Putamen (tissue), 1 donor: ENCODE measurements around the gene TCERG1L.
"Not testable (repeated sequence)": the region's sequence is repeated elsewhere in the genome, so short reads cannot be mapped to it uniquely, and the experiment has no call there.

Experiments
- DNase-seq: peaks from one replicate; pipeline ENCODE4 v3.0.0-alpha.2; 2016; ENCODE audit warnings: low spot score

The TCERG1L gene, protein sequence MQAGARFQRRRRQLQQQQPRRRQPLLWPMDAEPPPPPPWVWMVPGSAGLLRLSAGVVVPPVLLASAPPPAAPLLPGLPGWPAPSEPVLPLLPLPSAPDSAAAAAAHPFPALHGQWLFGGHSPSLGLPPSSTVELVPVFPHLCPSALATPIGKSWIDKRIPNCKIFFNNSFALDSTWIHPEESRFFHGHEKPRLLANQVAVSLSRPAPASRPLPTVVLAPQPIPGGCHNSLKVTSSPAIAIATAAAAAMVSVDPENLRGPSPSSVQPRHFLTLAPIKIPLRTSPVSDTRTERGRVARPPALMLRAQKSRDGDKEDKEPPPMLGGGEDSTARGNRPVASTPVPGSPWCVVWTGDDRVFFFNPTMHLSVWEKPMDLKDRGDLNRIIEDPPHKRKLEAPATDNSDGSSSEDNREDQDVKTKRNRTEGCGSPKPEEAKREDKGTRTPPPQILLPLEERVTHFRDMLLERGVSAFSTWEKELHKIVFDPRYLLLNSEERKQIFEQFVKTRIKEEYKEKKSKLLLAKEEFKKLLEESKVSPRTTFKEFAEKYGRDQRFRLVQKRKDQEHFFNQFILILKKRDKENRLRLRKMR

DNA sequence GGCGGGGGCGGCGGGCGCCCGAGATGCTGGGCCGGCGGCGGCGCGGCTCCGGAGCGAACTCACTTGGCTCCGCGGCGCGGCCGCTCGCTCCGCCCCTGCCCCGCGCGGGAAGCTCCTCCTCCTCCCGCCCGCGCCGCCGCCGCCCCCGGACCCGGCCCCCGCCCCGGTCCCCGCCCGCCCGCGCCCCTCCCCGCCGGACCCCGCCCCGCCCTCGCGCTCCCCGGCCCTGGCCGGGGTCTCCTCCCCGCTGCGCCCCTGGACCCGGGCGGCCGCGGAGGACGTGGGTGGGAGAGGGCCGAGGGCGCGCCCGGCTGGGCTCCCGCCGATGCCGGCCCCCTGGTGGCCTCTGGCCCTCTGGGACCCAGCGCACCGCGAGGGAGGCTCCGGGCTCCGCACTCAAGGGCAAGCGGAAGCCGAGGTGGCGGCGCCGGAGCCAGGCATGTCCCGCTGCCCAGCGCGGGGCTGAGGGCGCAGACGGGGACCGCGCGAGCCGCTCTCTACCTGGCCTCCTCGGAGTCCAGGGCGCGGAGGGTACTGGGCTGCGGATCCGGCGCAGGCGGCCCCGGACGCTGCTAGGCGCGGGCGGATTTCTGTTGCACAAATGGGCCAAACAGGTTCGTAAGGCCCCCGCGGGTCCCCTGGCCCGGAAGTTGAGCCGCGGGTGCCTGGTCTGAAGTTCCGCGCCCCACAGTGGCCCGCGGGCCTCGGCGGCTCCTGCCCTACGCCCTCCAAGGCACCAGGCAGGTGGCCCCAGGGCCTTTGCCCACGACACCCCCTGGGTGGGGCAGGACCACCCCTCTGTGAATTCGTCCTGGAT lies at the start of gene TCERG1L:
Gene TCERG1L (minus strand): TSS at position 61 of the 817 bp plus-strand sequence. CDS start 86 bp downstream, outside the sequence.
- DNase-seq, result no peak

DNA sequence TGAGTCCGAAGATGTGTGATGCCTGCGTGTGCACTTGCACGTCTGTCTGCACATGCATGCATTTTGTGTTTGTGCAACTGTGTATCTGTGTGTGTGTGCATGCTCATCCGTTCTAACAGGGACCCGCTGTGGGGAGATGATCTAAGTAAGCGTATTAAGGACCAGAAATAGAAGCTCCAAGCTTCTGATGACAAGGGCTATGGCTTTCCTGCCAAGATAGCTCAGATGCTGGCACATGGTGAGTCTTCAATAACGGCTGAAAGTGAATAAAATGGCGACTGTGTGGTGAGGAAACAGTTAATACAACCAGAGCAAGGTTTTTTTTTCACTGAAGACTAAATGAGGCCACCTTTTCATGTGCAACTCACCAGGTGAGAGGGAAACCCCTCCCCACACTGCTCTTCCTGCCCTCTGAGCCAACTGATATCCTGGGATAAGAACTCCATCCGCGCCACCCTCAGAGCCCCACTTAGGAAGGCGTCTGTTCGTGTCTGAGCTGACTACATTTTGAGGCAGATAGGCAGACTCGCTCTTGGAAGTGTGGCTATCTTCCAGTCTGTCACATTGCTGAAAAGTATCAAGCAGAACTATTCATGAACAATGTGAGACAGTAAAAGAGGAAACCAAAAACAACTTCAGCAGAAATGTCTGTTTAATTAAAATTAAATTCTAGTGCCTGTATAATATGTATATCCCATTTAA lies 47.4 kb upstream of the TCERG1L start:
- no peak for DNase-seq

DNA sequence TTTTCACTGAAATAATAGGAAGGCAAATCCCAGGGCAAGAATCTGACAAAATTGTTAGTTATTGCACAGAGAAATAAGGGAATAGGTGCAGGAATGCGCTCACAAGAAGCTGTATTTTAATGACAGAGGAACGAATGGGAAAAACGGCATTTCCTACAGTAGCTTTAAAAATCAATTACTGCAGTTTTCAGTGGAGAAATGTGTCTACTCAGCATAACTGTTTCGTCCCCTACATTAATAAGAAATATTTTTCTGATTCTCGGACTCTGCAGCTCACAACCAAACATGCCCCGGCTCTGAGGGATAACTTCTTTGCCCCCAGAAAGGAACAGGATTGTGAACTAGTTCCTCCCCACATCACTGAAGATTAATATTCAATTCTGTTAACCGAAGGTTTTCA lies 44.9 kb upstream of the TCERG1L start:
- no peak for DNase-seq

DNA sequence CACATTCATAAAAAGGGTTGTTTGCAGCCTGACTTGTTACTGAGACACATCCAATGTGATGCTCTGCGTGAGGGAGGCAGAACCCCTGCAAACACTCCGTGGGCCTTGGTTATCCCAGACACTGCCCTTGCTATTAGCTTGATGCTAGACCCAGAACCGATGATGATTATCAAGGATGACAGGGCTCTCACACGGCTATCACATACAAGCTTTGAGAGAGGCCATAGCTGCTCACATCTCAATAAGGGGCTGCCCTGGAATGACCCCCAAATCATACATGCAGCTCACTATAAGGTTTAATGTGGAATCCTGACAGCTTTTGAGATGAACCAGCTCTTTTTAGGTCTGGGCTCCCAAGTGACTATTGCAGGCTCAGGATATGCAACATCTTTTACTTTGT lies 44.4 kb upstream of the TCERG1L start:
- DNase-seq, result no peak

DNA sequence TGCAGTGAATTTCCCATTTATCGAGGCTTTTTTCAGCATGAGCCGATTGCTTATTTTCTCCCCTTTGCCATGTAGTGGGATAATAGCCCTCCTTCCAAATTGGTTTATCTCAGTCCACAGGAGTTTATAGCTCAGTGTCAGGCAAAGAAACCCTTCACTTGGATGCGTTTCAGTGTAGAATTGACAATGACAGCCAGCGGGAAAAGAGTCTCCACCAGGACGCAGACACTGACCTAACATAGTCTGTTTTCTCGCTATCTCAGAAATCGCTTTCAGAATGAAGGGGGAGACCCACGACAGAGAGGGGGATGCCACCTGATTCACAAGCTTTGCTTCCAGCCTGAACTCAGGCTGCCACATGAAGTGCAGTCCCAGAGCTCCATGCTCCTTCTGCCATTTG lies 43.5 kb upstream of the TCERG1L start:
- DNase-seq, result no peak

DNA sequence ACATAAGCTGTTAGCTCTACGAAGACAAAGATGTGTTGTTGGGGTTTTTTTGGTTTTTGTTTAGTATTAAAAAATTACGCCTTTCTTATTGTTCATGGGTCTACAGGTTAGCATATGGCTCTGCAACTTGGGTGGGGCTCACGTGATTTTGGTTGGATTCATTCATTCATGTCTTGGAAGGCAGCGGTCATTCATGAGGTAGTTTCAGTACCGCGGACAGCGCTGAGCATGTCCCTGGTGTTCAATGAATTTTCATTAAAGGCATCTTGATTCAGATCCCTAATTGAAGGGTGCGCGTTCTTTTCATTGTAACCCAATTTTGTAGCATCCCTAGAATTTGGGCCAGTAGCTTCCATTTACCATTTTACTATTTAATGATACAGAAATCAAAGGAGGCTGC lies 42.9 kb upstream of the TCERG1L start:
- no peak for DNase-seq

DNA sequence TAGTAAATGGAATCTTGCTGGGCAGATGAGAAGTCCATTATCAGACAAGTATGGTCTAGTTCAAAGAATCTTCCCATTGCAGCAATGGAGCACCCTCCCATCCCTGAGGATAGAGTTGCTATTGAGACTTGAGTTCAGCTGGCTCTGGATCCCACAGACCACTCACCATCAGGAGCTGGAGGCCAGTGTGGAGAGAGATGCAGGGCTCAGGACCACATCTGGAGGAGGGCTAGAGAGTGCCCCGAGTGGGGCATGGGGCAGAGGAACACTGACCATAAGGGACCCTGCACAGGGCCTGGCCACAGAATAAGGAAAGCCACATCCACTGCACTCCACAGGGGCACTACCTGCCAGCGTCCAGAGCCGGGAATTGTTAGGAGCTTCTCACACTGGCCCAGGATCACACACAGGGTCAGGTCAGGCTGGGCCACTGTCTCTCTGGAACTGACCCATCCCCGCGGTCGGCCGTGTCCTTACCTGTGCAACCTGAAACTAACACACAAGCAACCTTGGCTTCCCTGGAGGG lies 41.3 kb upstream of the TCERG1L start:
- DNase-seq, result no peak

DNA sequence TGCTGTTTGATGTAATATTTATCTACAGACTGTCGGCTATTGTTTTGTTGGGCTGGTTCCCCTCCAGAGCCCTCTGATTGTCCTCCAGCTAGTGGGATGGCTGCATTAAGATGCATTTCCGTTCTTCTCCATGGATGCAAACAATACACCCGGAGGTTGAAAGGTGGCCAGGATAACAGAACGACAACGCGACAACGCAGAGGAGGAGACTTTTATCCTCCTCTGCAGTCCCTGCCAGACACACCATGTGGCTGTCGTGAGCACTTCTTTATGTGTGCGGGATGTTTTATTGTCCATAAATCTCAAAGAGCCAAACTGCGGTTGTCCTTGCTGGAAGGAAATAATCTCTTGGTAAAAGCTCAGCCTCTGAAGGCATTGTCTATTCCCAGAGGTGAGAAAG lies 39.1 kb upstream of the TCERG1L start:
- DNase-seq, result no peak

DNA sequence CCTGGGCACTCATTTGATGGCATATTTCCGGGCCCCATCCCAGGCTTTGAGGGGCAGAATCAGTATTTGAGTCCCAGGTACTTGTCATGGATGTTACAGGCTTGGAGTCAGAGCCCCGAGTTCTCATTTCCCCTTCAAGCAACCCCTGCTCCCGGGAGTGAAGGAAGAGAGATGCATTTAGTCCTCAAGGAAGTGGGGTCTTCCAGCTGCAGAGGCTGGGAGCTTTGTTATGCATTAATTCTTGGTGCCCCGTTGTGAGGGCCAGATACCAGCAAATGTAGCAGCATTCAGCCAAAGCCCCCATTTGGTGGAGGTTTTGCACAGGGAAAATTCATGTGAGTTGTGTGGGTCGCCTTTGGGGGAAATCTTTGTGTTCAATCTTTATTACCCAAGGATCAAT lies 38.7 kb upstream of the TCERG1L start:
- DNase-seq, result no peak

DNA sequence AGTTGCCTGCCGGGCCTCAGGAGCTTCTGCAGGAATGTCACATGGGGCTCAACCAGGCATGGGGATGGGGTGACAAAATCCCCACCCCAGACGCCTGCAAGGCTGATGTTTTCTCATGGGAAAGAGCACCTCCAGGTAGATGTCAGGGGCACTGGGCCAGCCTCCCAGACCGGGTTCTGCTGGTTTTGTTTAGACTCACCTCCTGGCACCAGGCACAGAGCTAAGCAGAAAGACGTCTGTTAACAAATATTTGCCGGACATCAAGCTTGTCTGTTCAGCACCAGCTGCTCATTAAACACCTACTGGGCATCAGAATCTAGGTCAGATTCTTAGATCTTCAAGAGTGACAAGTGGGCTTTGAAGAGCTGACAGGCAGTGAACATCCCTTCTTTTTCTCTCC lies 34.9 kb upstream of the TCERG1L start:
- DNase-seq, result no peak

DNA sequence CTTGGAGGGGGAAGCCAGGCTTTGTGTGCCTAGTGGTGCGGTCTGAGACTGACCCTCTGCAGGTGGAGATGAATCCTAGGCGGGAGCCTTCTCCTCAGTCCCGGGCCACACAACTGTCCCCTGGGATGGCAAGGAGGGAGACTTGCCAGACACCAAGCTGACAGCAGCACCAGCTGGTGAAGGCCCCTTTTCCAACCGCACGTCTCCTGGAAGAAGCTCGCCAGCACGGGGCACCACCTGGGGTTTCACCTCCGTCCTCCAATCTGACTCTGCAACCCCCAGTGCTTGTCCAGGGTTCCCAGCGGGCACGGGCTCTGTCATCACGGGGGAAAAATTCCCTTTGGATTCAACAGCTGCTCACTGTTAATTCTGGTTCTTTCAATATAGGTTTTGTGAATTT lies 34.2 kb upstream of the TCERG1L start:
- no peak for DNase-seq

DNA sequence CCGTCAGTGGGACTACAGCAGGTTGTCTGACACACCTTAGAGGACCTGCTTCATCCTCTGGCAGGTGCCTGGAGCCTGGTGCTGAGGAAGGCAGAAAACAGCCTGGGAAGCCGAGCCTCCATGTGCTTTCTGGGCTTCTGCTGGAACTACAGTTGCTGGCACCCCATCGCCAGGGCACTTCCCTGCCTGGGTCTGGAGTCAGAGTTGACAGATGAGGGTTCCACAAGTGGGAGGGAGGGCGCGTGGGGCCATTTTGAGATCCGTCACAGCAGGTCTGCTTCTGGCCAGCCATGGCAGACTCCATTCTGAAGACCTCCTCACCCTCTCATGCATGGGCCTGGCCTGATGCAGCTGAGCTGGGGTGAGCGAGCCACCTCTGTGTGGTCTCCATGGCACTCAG lies 33.2 kb upstream of the TCERG1L start:
- no peak for DNase-seq

DNA sequence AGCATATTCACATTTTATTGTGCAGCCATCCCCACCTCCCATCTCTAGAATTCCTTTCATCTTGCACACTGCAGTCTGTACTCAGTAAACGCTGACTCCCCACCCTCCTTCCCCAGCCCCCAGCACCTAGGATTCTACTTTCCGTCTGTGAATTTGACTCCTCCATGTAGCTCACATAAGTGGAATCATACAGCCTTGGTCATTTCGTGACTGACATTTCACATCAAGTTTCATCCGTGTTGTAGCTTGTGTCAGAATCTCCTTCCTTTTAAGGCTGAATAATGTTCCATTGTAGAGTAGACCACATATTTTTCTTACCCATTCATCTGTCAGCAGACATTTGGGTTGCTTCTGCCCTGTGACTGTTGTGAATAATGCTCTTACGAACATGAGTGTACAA lies 26.2 kb upstream of the TCERG1L start:
- DNase-seq, result no peak

DNA sequence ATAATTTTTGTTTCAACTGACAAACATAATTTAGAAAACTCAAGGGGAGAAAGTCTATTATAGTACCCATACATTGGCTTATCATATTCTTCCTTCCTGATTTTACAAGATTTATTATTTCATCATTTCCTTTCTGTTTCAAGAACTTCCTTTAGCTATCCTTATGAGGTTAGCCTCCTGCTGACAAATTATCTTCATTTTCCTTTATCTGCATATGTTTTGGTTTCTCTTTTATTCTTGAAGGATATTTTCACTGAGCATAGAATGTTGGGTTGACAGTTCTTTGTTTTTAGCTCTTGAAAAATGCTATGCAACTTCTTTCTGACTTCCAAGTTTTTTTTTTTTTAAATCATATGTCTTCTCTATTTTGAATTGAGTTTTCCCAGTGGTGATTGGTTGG lies 21.3 kb upstream of the TCERG1L start:
- no peak for DNase-seq

DNA sequence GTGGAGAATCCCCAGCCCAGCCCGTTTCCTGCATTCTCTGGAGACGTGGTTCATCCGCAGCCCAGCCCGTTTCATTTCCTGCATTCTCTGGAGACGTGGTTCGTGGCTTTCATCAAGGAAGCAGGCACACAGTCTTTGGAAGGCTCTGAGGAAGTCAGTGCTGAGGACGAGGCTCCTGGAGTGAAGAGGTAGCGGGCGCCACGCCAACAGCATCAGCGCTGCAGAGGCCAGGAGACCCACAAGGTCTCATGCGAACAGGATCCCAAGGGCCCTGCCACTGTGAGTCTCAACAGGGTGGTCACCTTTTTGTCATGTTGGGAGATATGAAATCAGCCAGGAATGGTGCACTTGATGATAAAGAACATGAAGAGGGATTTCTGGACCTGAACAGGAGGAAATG lies 12.4 kb upstream of the TCERG1L start:
- DNase-seq, result no peak

DNA sequence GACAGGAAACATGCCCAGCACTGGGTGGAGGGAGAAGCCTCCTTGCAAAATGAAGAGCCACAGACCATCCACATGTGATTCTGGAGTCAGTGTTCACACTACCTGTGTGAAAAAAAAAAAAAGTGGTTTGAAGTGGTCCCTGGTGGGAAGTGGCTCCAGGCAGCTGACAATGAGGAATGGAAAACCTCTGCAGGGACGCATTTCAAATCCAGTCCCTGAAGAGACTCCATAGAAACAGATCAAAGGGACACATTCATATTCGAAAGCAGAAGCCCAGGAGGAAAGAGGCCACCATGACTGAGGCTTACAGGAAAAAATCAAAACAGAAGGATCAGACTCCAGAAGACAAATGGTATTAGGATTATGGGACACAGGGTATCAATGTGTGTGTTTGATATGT lies 11.5 kb upstream of the TCERG1L start:
- DNase-seq, result no peak

DNA sequence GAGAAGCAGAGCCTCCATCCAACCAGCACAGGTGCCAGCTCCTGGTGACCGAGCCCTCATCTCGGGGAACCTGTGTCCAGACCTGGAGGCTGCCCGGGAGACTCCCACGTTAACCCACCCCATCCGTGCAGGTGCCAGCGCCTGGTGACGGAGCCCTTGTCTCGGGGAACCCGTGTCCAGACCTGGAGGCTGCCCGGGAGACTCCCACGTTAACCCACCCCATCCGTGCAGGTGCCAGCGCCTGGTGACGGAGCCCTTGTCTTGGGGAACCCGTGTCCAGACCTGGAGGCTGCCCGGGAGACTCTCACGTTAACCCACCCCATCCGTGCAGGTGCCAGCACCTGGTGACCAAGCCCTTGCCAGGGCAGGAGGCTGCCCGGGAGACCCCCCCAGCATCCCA lies 11.1 kb upstream of the TCERG1L start:
- DNase-seq, result not testable (repeated sequence)

DNA sequence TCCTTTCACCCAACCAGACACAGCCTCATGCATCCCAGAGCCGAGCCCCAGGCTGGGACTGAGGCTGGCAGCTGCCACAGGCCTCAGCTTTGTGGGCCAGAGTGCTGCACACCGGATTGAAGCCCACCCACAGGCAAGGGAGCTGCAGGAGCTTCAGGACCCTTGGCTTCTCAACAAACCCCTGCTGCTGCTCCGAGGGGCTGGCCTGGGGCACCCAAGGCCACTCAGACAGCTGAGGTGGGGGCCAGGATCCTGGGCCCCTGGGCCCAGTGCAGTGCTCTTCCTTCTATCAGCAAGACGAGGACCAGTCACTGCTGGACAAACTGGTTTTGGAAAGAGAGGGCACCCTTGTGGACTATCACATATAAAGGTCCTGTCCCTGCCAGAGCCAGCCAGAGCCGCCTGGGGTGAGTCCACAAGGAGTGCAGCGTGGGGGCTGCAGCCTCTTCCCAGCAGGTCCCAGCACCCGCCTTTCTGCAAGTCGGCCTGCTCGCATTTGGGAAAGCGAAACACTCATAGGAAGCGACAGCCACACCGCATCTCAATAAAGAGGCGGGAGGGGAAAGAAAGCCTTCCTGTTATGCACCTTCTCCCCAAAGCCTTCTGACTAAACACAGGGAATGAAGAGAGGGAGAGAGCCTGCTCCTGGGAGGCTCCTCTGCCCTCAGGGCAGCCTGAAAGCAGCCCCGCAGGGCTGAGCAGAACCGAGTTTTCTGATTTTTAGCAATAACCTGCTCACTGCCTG lies 9.5 kb upstream of the TCERG1L start:
- no peak for DNase-seq

DNA sequence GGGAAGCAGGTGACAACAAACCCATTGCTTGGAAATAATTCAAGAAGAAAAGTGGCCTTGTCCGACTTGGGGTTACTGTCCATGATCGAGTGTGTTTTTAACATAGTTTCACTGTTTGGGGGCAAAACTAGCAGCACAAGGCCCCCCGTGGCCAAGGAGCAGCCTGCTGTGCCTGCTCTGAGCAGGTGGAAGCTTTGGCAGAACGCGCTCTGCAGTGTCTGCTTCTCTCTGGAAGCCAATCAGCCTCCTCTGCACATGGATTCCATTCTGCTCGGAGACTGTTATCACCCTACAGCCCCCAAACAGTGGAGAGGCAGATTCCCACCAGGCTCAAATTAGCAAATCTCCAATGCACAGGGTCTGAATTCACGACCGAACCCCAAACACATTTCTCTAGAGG lies 7.3 kb upstream of the TCERG1L start:
- DNase-seq, result no peak

DNA sequence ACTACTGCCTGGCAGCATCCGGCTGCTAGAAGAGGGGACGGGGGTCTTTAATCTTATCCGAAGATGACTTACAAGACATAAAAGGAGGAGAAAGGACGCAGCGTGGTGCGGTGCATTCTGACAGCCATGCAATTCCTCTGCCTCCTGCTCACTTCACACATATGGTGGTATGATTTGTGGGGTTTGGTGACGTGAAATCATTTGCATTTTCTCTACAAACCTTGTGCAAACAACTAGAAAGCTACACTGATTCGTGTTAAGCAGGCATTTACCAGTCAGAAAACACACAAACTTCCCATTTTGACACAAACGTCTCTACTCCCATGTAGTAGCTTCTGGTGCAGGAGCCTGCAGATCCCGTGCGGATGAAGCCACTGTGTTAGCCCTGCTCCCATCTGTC lies 6.8 kb upstream of the TCERG1L start:
- DNase-seq, result no peak

DNA sequence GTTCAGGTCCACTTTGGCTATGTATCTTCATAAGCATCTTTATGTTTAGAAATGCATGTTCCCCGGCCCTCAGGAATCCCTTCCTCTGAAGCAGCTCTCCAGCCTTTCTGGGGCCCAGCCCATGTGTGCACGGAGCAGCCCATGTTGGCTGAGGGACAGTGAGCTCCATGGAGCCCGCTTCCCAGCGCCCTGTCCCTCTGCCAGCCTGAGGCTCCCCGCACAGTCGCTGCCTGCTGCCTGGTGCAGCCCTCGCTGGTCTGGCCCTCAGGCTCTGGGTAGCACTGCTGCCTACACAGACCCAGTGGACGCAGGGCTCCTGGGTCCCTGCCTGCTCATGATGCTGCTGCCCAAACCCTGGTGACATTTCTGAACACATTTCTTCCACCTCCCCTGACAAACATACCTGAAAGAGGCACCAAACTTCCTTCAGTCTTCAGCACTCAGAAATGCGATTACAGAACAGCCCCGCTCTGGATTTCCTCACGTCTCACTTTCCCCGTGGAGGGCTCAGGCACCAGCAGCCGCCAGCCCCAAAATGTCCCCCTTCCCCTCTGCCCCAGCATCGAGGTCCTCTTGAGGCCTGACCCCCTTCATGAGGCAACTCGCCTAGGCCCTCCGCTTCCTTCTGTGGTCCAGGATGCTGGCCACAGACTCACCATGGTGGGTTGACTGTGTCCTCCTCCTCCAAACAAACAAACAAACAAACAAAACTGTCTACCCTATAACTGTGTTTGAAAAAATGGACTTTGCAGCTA lies 5.0 kb upstream of the TCERG1L start:
- no peak for DNase-seq
